Stimulated activated CD8-positive, alpha-beta memory T cell treated with anti-CD3 and anti-CD28 coated beads, Interleukin-15, amount 100 ng/mL, for 48 hours (primary cell): ENCODE results near the gene NR2E3.

Experiments used
- DNase-seq, 2 donors: peaks; one replicate each; pipeline ENCODE4 v3.0.0-alpha.2; 2020; ENCODE audit warnings: low read depth in 2 of 2

The NR2E3 gene

DNA sequence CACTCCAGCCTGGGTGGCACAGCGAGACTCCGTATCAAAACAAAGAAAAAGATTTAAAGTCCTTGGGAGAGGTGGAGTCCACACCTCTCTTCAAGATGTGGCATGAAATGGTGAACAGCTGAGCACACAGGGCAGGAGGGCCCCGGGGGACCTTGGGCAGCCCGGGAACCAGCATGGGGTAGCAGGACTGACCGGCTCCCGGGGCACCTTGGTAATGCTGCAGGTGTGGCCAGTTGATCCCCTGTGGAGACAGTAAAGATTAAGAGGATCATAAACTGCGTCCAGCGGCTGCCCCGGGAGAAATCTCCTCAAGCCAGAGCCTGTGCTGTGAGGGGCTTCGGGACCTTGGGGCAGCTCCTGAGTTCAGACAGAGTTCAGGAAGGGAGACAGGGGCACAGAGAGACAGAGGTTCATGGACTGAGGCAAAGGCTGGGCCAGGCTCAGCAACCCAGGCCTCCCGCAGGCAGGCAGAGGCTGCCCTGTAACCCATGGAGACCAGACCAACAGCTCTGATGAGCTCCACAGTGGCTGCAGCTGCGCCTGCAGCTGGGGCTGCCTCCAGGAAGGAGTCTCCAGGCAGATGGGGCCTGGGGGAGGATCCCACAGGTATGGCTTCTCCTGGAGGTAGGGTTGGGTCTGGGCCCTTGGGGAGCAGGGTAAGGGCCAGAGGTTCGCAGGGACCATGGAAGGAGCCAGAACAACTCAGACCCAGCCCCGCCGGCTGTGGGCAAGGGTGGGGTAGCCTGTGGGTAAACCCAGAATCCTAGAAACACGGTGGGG lies at the start of gene NR2E3:
Gene NR2E3, plus strand, starts transcription at position 299 of the 780 bp plus-strand sequence. Its CDS starts 190 bp downstream, at position 489.
- no peak for DNase-seq

DNA sequence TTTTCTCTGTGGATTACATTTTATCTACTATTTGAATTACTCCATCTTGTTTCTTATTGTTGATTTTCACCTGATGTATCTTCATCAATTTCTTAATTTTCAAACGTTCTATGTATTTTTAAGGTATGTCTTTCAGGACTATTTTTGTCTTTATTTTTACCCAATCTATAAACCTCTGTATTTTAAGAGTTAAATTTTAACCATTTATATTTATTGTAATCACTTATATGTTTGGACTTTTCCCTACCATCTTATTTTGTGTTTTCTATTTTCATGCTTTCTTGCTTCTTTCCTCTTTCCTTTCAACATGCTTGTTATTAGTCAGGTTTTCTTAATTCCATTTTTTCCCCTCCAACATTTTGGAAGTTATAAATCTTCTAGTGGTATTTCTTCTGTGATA lies 49.5 kb upstream of the NR2E3 start:
- DNase-seq, result no peak

DNA sequence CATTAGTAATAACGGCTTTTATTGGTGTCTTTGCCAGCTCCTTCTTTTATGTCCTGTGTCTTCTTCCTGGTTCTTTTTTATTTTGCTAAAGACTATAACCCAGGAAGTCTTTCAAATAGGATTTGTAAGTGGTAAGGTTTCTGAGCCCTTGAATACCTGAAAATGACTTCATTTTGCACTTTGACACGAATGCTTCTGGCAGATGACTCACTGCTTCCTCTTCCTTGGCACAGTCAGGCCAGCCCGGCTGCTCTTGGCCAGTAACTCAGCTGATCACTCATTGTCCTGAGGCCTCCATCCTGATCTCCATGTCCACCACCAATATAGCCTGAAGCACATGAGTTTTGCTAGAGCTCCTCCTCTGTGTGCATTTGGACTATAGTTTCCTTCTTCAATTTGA lies 48.7 kb upstream of the NR2E3 start:
- no peak for DNase-seq

DNA sequence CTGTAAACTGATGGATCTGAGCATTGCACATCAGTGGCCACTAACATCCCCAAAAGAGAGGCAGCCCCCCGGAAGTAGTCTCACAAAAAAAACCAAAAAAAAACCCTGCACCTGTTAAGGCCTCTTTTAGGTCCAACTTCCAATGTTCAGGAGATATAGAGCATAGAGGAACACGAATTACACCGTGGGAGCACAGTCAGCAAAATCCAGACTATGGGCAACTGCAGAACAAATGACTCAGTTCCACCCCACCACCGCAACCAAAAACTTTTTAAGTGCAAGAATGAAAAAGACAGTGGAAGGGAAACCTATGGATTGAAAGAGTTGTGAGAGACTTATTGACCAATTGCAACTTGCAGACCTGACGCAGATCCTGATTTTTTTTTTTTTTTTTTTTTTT lies 42.2 kb upstream of the NR2E3 start:
- no peak for DNase-seq

DNA sequence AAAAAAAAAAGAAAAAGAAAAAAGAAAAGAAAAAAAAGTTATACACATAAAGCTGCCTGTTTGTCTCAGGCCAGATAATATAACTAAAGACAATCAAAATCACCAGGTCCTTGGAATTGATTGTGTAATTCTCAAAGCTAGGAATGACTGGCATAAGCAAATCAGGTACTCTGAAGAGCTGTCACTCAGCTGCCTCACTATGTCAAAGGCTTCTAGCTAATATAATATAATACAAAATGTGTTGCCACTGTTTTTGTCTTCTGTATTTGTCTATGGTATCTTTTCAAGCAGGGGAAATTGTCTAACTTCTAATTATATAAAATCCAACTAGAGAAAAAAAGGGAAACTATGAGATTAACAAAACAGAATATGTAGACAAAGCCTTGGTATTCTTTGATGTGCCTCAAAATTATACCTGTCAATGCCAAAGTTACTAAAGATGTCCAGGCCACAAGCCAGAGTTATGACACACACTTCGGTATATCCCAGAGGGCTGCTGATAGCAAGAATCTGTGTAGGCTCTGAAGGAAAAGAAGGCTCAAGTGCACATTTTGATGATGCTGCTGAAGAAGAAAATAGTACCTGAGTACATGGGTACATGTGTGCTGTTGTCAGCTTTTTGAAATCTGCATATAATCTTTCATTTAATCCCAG lies 37.0 kb upstream of the NR2E3 start:
- DNase-seq, result no peak

DNA sequence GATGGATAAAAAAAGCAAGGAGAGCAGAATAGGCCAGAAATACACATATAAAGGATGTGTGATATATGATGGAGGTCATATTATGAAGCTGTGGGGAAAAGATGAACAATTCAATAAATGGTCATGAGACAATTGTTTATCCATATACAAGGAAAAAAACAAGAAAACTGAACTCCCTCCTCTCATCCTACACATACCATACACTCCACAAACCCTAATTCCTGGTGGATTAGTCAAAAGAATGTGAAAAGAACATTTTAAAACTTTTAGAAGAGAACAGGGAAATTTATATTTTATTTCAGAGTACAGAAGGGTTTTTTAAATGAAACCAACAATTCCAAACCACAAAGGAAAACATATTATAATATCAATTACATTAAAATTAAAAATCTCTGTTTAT lies 34.5 kb upstream of the NR2E3 start:
- DNase-seq, result no peak

DNA sequence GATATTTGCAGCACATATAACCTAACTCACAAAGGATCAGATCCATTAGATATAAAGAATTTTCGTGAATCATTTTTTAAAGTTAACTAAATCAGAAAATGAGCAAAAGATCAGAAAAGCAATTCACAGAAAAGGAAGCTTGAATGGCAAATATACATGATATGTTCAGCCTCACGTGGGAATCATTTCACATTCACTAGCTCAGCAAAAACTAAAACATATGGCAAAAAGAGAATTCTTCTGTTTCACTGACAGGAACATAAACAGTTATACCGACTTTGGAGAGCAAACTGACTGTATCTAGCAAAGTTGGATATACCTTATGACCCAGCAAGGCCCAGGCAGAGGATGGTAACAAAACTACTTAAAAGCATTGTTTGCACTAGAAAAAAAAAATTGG lies 34.0 kb upstream of the NR2E3 start:
- DNase-seq, result no peak

DNA sequence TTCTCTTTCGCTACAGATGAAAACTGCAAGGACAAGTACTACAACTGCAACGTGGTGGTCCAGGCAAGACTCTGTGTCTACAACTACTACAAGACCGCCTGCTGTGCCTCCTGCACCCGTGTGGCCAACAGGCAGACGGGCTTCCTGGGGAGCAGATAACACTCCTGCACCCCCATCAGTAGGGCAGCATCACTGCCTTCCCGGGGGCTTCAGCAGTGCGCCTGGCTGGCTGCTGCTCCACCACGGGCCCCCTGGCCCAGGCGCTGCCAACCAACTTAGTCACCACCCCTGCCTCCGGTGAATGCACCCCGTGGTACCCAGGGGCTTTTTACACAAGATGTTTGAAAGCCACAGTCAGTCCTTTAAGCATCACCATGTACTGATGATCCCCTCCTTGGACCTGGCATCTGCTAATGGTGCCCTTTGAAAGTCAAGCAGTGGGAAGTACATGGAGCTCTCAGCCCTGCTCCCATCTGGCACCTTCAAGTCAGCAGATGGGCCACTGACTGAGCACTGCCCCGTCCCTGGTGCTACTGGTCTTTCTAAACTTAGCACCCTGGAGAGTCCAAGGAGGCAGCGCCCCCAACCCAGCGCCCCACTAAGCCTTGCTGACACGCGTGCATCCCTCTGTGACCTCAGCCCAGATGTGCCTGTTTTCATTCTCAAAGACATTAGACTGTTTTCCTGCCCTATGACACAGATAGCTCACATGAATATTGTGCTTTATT lies 33.0 kb upstream of the NR2E3 start:
- DNase-seq, result no peak

DNA sequence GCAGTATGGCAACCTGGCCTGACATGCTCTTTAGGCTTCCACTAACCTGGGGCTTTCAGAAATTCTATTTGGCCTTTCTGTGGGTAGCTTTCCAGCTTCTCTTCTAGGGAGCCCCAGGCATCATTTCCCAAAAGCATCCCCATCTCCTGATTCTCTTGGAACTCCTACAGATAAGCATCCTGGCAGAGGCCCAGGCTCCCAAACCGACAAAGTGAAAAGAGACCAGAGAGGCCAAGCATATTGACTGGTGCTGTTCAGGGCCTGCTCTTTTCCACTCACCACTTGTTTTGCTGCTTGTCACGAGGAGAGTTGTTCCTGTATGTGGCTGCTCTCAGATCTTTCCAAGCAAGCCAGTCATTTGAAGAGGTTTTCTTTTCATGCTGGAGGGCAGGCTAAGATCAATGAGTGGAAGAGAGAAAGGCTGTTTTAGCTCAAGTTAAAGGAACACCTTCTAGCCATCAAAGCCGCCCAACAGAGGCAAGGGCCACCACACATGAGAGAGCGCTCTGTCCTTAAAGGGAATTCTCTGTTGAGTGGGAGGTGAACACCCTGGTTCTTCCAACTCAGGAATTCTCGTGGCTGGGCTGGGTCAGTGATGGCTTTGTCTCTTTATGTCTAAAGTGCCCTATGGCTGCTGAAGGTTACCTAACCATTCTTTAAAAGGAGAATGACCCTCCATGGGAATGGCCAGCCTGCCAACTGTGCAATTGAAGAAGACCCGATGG lies 31.1 kb upstream of the NR2E3 start:
- DNase-seq, result no peak

DNA sequence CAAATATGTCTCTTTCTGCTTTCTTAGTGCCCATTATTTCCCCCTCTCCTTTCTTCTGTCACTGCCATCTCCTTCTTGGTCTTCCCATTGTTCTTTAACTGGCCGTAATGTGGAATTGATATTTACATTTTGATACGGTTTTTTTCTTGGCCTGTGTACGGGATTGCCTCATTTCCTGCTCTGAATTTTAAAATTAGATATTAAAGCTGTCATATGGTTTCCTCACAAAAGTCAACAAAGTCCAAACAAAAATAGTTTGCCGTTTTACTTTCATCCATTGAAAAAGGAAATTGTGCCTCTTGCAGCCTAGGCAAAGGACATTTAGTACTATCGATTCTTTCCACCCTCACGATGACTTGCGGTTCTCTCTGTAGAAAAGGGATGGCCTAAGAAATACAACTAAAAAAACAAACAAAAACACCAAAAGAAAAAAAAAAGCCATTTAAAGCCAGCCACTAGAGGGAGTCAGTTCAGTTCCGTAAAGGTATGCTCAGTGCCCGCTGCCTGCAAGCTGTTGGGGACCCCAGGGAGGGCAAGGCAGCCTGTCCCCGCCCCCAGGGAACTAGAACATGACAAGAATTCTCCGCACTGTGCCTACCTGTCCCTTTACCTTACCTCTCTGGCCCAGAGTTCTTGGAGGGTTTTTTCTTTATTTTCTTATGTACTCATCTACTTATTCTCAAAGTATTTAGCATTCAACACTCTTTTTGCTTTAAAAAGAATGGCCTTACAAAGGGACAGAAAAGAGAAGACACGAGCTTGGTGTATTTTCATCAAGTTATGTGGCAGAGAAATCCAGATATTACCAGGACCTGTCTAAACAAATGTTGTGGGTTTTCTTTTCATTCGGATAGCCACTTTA lies 30.0 kb upstream of the NR2E3 start:
- peak; percentile 4 to 10 for DNase-seq

DNA sequence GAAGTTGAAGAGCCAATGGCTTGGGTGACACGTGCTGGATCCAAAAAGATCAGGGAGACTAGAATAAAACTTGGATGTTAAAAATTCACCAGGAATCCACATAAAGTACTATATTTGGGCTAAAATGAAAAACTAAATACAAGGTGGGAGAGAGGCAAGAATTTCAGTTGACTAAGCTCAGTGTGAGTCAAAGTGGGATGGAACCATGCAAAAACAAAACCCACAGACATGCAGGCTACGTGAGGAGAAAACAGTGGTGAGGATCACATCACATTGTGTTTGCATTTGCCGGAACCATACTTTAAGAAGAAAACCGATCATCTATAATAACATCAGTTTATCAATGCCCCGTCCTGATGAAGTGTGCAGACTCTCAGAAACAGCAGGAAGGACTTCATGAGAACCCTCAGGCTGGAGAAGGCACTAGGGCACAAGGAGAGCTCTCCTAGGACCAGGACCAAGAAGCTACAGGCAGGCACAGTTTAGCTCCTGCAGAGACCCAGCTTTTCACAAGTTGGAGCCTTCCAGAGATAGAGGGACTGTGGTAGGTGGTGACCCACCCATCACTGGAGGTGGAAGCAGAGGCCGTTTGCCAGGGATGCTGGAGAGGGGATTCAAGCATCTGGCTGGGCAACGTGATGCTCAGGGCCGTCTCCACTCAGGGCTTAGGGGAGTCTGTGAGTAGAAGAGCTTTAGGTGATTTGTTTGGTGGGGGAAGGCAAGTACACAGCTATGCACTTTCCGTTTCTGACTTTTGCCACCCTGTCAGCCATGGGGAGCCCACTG lies 29.0 kb upstream of the NR2E3 start:
- DNase-seq, result no peak

DNA sequence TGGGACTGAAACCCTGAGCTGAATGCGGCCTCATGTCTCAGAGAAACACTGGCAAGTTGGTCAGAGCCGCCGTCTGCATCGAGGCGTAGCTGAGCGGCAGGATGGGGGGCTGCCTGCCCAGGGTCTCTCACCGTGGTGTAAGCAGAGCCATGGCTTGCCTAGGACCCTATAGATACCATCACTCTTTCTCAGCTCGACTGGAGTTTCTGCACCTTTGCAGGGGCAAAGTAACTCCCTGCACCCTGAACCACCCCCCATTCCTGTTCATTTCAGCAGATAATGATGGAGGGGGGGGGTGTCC lies 28.4 kb upstream of the NR2E3 start:
- DNase-seq, result no peak

DNA sequence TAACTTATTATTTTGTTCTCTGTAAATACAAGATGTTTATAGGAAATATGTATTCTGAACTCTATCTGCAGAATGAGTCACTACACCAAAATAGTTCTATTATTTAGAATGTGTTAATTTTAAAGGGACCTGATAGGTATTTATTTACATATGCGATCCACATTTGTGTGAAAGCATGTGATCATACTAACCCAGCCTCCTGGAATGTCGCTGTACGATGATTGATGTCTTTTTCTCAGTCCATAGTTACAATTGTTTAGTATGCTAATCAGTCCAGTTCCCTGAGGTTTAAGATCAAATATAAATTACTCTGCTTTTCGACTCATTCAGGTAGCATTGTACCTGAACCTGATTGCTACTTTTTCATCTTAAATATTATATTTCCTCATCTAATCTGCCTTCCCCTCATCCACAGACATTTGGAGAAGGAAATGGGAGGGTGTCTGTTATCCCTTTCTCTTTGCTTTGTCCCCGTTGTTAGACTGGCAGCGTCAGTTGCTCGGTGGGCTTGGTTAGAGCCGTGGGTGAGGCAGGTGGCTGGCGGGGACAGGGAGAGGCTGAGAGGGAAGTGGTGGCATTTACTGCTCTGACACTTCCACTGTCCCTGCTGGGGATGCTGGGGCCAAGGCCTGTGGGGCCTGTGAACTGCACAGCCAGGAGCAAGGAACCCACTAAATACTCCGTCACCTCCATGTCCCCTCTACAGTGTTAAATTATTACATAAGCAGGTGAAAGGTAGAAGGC lies 27.8 kb upstream of the NR2E3 start:
- DNase-seq, result no peak

DNA sequence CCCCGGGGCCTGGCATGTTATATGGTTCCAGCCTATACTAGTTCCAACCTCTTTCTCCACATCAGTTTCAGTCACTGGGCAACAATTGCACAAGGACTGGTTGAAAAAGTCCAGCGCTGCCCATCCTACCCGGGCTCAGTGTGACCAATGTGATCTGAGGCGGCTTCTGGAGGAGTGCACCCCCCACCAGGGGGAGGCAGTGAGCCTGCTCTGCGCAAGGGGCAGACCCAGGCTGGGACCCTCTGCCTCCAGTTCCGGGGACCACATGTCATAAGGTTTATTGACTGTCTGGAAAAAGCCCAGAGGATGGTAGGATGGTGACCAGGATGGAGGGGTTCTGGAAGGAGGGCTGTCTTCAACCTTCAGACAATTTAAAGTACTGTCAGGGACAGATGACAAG lies 25.6 kb upstream of the NR2E3 start:
- DNase-seq, result no peak

DNA sequence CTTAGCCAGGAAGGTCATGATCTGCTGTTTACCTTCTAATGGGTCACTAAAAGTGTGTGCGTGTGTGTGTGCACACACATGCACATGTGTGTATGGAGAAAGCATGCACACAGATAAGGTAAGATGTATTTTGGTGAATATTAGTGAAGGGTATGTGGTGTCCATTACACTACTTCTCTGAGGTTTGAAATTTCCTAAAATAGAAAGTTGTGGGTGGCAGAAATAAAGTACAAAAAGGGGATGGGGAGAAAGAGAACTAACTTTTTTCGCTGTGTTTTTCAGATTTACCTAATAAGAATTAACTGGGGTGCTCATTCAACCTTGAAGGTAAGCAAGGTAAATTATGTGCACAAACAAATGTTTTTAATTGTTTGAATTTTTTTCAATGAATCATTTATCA lies 24.4 kb upstream of the NR2E3 start:
- DNase-seq, result no peak

DNA sequence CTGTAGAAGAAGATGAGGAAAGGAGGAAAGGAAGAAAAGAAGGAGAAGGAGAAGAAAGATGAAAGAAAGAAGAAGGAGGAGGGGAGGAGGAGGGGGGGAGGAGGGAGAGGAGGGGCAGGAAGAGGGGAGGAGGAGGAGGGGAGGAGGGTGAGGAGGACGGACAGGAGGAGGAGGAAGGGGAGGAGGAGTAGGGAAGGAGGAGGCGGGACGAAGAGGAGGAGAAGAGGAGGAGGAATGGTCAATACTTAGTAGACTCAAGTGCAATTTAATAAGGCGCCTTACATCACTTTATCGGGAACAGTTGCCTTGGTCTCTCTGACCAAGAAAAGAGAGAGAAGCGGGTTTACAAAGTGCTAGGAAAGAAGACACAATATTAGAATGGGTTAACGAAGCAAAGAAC lies 23.7 kb upstream of the NR2E3 start:
- DNase-seq, result no peak

DNA sequence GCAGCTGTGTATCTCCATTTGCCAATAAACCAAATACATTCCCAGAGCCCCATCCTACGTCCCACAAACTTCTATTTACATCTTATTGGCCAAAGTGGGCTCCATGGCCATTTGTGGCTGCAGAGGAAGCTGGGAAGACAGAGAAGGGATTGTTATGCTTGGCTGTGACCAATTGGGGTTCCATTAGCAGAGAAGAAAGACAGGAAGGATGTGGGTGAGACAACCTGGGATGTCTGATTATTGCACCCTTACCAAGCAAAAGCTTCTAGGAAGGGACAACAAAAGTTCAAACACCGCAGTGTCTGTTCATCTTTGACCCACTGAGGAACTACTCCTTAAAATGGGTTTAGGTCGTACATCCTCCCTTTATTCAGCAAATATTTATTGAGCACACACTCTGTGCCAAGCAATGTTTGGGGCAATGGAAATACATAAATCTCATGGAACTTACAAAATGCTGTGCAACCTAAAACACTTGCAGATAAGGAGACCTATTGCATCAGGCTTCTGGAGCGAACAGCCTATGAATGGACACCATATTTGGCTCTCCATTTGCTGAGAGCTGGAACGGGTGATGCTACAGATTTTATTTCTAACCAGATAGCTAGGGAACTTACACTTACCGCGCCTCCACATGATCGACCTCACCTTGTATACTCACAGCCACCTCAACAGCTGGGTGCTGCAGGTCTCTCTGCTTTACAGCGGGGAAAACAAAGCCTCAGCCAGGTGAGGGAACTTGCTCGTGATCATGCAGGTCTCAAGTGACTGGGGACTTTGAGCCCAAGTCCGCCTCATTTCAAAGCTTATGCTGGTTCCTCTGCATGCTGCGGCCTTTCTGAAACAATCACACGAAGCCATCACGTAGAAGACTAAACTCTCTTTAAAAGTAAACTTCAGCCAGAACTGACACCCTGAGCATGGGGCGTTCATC lies 21.4 kb upstream of the NR2E3 start:
- no peak for DNase-seq

DNA sequence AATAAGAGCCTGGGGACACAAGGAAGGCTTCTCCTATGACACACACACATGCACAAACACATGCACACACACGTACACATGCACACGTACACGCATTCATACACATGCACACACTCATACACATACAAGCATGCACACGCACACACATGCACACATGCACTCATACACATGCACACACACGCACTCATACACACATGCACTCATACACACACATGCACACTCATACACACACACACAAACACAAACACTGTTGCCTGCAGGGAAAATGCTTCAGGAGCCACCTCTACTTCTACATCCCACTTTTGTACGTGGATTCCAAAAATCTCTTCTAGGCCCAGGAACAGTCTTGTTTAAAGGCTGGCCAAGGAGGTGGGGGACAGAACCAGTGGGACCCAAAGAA lies 20.7 kb upstream of the NR2E3 start:
- no peak for DNase-seq

DNA sequence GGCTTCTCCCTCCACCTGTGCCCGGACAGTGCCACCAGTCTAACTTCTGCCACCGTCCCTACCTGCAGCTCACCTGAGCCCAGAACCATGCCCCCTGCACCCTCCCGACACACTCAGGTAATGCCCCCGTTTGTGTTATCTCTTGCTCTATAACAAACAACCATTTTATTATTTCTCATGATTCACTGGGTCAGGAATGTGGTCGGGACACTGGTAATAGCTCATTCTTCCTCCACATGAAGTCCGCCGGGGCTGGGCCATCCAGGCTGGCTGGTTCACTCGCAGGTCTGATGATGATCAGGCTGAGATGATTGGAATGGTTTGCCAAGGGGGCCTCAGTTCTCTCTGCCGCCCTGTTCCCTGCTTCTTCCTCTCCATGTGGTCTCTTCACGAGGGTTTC lies 20.3 kb upstream of the NR2E3 start:
- DNase-seq, result no peak
